ENCODE results near the gene PTPRCAP. TPM values are rescaled to one million over a fixed set of nuclear protein-coding genes. Genes with fewer than 3 reads are reported as not detected.

Gene PTPRCAP
- total RNA-seq, 4 donors from 2014 or later: 3.5 to 6.4 (median 4.2) TPM

GRCh38 chr11:67452141-67452952 lies 14.9 kb upstream of the PTPRCAP start, which contains the start of gene GPR152:
TSS of gene GPR152 (minus strand) at chr11:67452729. CDS start at chr11:67452724, 5 bp downstream.
- ATAC-seq: peak; percentile 59
- WGBS, 2 donors (ENCODE audit: low coverage in 1 of 2): 85 to 100% methylated on average over 2 to 4 of the region's 33 CpGs
- H3K4me1 ChIP-seq: no peaks in the 10 kb centered on the region
- H3K4me3 ChIP-seq: peak within 1 kb of the TSS in 1 of 2 donors; percentile 8
- no peak for TF ChIP-seq POLR2A (IDR thresholded peaks at IDR 0.05)
- TF ChIP-seq POLR2AphosphoS5 (IDR thresholded peaks at IDR 0.05): no peak
- no peak for TF ChIP-seq EP300 (IDR thresholded peaks at IDR 0.05)
- TF ChIP-seq, protein P1, sequence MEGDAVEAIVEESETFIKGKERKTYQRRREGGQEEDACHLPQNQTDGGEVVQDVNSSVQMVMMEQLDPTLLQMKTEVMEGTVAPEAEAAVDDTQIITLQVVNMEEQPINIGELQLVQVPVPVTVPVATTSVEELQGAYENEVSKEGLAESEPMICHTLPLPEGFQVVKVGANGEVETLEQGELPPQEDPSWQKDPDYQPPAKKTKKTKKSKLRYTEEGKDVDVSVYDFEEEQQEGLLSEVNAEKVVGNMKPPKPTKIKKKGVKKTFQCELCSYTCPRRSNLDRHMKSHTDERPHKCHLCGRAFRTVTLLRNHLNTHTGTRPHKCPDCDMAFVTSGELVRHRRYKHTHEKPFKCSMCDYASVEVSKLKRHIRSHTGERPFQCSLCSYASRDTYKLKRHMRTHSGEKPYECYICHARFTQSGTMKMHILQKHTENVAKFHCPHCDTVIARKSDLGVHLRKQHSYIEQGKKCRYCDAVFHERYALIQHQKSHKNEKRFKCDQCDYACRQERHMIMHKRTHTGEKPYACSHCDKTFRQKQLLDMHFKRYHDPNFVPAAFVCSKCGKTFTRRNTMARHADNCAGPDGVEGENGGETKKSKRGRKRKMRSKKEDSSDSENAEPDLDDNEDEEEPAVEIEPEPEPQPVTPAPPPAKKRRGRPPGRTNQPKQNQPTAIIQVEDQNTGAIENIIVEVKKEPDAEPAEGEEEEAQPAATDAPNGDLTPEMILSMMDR (IDR thresholded peaks at IDR 0.05): no peak
- no peaks in the 10 kb centered on the region for H3K9me3 ChIP-seq
- H3K36me3 ChIP-seq: no peaks in the 10 kb centered on the region
- peak within 1 kb of the TSS in 3 of 4 donors; percentile 6 to 25 (median 24) for H3K27ac ChIP-seq
- no peaks in the 10 kb centered on the region for H3K27me3 ChIP-seq

DNA sequence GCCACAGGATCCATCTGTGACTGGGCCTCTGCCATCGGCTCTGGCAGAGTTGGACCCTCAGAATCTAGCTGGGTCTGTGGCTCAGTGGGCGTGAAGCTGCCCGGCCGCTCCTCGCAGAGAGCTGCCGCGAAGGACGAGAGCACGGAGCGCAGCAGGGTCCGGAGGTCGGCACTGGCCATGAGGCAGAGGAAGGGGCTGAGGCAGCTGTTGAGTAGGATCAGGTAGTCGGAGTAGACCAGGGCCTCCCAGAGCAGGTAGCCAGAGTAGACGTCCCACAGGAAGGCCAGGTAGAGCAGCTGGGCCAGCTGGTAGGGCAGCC lies 14.1 kb upstream of the PTPRCAP start:
- H3K36me3 ChIP-seq: no peaks in the 10 kb centered on the region
- H3K27me3 ChIP-seq: no peaks in the 10 kb centered on the region
- ATAC-seq: no peak
- H3K4me1 ChIP-seq: no peaks in the 10 kb centered on the region
- TF ChIP-seq, protein P1 (IDR thresholded peaks at IDR 0.05): no peak
- no peak for TF ChIP-seq EP300 (IDR thresholded peaks at IDR 0.05)
- no peak for TF ChIP-seq POLR2A (IDR thresholded peaks at IDR 0.05)
- TF ChIP-seq POLR2AphosphoS5 (IDR thresholded peaks at IDR 0.05): no peak
- H3K27ac ChIP-seq: peak overlapping the region in 2 of 4 donors; percentile 6 to 25
- 92% methylated on average over 5 of the region's 14 CpGs; no CpG with 5 or more reads in 1 of the 2 donors for WGBS, 2 donors (ENCODE audit: low coverage in 1 of 2)
- H3K9me3 ChIP-seq: no peaks in the 10 kb centered on the region
- H3K4me3 ChIP-seq: no peak overlapping the region

- 91 to 100% methylated on average over 4 to 5 of the region's 25 CpGs for WGBS, 2 donors (ENCODE audit: low coverage in 1 of 2)
- H3K4me3 ChIP-seq: no peak overlapping the region
- ATAC-seq: no peak
- no peaks in the 10 kb centered on the region for H3K4me1 ChIP-seq
- H3K27me3 ChIP-seq: no peaks in the 10 kb centered on the region
- TF ChIP-seq POLR2A (IDR thresholded peaks at IDR 0.05) (no peak), EP300 (IDR thresholded peaks at IDR 0.05) (no peak), POLR2AphosphoS5 (IDR thresholded peaks at IDR 0.05) (no peak)
- TF ChIP-seq, protein P1 (IDR thresholded peaks at IDR 0.05): no peak
- H3K9me3 ChIP-seq: no peaks in the 10 kb centered on the region
- H3K27ac ChIP-seq: no peak overlapping the region
- no peaks in the 10 kb centered on the region for H3K36me3 ChIP-seq
Observed at GRCh38 chr11:67450796-67451657, 13.5 kb upstream of the PTPRCAP start.

- ATAC-seq: peak; percentile 34
- H3K4me1 ChIP-seq: peaks cover 0 to 8% (median 2%) of the 10 kb centered on the region in 3 donors
- 64 to 77% methylated on average over 7 to 8 of the region's 9 CpGs for WGBS, 2 donors (ENCODE audit: low coverage in 1 of 2)
- H3K9me3 ChIP-seq: no peaks in the 10 kb centered on the region
- no peak overlapping the region for H3K27ac ChIP-seq
- no peaks in the 10 kb centered on the region for H3K27me3 ChIP-seq
- TF ChIP-seq, protein P1 (IDR thresholded peaks at IDR 0.05): no peak
- TF ChIP-seq EP300 (IDR thresholded peaks at IDR 0.05) (no peak), POLR2AphosphoS5 (IDR thresholded peaks at IDR 0.05) (no peak), POLR2A (IDR thresholded peaks at IDR 0.05) (no peak)
- no peaks in the 10 kb centered on the region for H3K36me3 ChIP-seq
- no peak overlapping the region for H3K4me3 ChIP-seq
Observed at GRCh38 chr11:67449116-67449844, 11.8 kb upstream of the PTPRCAP start.
